WERI-Rb-1 (cell line): ENCODE results near the gene MLLT10.

Source experiments
- DNase-seq: peaks from one replicate; pipeline ENCODE4 v3.0.0-alpha.2; 2020
- H3K27ac ChIP-seq: fragments of 250-450 bp; sonication (Bioruptor Pico); 2 replicates; pipeline ENCODE4 v1.5.1; 2020; ENCODE audit warnings: mild to moderate bottlenecking, moderate library complexity
- H3K27me3 ChIP-seq: fragments of 250-450 bp; sonication (Bioruptor Pico); 2 replicates; pipeline ENCODE4 v1.5.1; 2021; ENCODE audit warnings: mild to moderate bottlenecking, low read depth, moderate library complexity; ENCODE audit not compliant: insufficient read depth, severe bottlenecking
- H3K36me3 ChIP-seq: fragments of 250-450 bp; sonication (Bioruptor Pico); 2 replicates; pipeline ENCODE4 v1.5.1; 2020; ENCODE audit warnings: mild to moderate bottlenecking, moderate library complexity
- H3K4me3 ChIP-seq: 2 replicates; pipeline ENCODE4 v1.5.1; 2011; ENCODE audit warnings: low read depth, mild to moderate bottlenecking, control low read depth, low read length
- H3K9me3 ChIP-seq: fragments of 250-450 bp; sonication (Bioruptor Pico); 2 replicates; pipeline ENCODE4 v1.5.1; 2021; ENCODE audit warnings: mild to moderate bottlenecking, moderate library complexity; ENCODE audit not compliant: severe bottlenecking
- CTCF ChIP-seq: IDR thresholded peaks from 2 replicates; pipeline ENCODE4 v1.5.1; 2011; ENCODE audit warnings: low read depth, mild to moderate bottlenecking, control low read depth, inconsistent platforms, low read length

The MLLT10 gene

DNA sequence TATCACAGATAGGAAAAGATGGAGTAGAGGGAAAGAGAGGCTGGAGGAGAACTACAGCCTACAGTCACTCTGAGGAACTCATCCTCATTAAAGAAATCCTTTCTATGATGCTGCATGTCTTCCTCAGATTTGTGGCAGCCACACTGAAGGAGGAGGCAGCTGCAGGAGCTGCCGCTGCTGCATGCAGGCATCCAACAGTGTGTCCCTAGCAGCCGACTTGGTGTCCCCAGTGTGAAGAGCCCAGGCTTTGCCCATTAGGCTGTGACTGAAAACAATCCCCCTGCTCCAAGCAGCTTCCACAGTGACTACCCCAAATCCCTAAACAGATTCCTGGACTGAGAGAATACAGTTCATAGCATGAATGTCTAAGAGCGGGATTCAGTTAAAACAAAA lies 31.7 kb upstream of the MLLT10 start:
- Histone ChIP-seq H3K9me3 (no peaks in the 10 kb centered on the region), H3K27me3 (no peaks in the 10 kb centered on the region), H3K27ac (no peak overlapping the region), H3K4me3 (no peak overlapping the region), H3K36me3 (no peaks in the 10 kb centered on the region)
- no peak for DNase-seq
- TF ChIP-seq CTCF = no peak

DNA sequence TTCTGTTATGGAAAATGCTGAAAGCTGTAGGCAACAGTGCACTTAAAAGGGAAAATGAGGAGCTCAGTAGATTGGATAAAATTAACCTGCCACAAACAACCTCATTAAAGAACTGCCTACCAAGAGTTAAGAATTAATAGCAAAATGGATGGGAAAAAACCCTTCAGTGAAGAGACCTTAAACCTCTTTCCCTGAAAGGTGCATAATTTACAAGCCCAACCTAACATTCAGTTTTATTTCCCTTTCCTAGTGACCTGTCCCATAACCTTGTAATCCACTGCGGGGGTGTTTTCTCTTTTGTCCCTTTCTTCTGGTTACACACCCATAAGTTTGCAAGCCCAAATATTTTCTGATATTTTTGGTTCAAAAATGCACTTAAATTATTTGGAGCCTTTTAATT lies 30.5 kb upstream of the MLLT10 start:
- no peak for DNase-seq
- H3K9me3 ChIP-seq = no peaks in the 10 kb centered on the region
- no peak overlapping the region for H3K4me3 ChIP-seq
- H3K27ac ChIP-seq = peak overlapping the region; percentile 12; the same call in 1 of the 2 replicates
- no peak for TF ChIP-seq CTCF
- no peaks in the 10 kb centered on the region for H3K27me3 ChIP-seq
- no peaks in the 10 kb centered on the region for H3K36me3 ChIP-seq

GRCh38 chr10:21505711-21506278 lies 28.2 kb upstream of the MLLT10 start:
- no peaks in the 10 kb centered on the region for H3K27me3 ChIP-seq
- H3K27ac ChIP-seq = no peak overlapping the region
- TF ChIP-seq CTCF = no peak
- DNase-seq = no peak
- no peaks in the 10 kb centered on the region for H3K36me3 ChIP-seq
- H3K9me3 ChIP-seq = no peaks in the 10 kb centered on the region
- no peak overlapping the region for H3K4me3 ChIP-seq

DNA sequence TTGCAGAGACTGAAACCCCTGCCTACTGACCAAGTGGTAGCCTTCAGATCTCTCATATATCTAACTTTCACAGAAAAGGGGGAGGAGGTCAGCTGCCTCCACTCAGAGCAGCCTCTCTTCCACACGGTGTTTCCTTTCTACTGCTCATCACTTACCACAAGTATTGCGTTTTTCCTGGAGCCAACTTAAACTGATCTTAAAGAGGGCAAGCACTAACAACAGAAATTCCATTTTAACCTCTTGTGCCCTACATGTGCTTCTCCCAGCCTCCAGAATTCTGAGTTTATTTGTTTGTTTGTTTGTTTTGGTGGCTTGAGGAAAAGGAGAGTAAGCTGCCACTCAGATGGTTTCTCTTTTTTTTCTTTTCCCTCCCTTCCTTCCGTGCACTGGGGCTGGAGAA lies 27.7 kb upstream of the MLLT10 start:
- Histone ChIP-seq H3K36me3 (no peaks in the 10 kb centered on the region), H3K27ac (no peak overlapping the region), H3K9me3 (no peaks in the 10 kb centered on the region), H3K4me3 (no peak overlapping the region), H3K27me3 (no peaks in the 10 kb centered on the region)
- no peak for DNase-seq
- no peak for TF ChIP-seq CTCF

GRCh38 chr10:21507150-21507549 lies 26.9 kb upstream of the MLLT10 start:
- H3K27ac ChIP-seq = no peak overlapping the region
- no peak for DNase-seq
- no peaks in the 10 kb centered on the region for H3K27me3 ChIP-seq
- H3K36me3 ChIP-seq = no peaks in the 10 kb centered on the region
- H3K4me3 ChIP-seq = no peak overlapping the region
- TF ChIP-seq CTCF = no peak
- H3K9me3 ChIP-seq = no peaks in the 10 kb centered on the region

- TF ChIP-seq CTCF = no peak
- Histone ChIP-seq H3K27me3 (no peaks in the 10 kb centered on the region), H3K27ac (no peak overlapping the region), H3K9me3 (no peaks in the 10 kb centered on the region), H3K4me3 (no peak overlapping the region), H3K36me3 (no peaks in the 10 kb centered on the region)
- DNase-seq = no peak
These were observed 25.2 kb upstream of the MLLT10 start for GRCh38 chr10:21508706-21509331.
